H4 (cell line): ENCODE results near the gene PIAS1. TPM values are rescaled to one million over a fixed set of nuclear protein-coding genes. Genes with fewer than 3 reads are reported as not detected.
"Not testable (repeated sequence)": the region's sequence is repeated elsewhere in the genome, so short reads cannot be mapped to it uniquely, and the experiment has no call there.

Source experiments
- DNase-seq: peaks from one replicate; pipeline ENCODE4 v3.0.0-alpha.2; 2015; ENCODE audit warnings: low spot score
- total RNA-seq: library from RNA; depleted of rRNA; stranded (reverse); fragments of >200 nt; shearing (Covaris generic); gene quantifications from 2 replicates; pipeline ENCODE4 v1.2.3, GENCODE V29; 2014

The PIAS1 gene
- total RNA-seq, 1 experiment from 2014 or later = 15.8 TPM

DNA sequence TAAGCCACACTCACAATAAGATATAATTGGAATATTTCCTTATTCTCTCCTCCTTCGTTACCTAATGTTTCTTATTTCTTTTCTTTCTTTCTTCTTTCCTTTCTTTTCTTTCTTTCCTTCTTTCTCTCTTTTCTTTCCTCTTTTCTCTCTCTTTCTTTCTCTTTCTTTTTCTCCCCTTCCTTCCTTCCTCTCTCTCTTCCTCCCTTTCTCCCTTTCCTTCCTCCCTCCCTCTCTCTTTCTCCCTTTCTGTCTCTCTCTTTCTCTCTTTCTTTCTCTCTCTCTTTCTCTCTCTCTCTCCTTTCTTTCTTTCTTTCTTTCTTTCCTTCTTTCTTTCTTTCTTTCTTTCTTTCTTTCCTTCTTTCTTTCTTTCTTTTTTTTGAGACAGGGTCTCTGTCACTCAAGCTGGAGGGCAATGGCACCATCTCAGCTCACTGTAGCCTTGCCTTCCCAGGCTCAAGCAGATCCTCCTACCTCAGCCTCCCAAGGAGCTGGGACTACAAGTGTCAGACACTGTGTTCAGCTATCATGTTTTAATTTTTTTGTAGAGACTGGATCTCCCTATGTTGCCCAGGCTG, 19.3 kb upstream of the PIAS1 start:
- no peak for DNase-seq

DNA sequence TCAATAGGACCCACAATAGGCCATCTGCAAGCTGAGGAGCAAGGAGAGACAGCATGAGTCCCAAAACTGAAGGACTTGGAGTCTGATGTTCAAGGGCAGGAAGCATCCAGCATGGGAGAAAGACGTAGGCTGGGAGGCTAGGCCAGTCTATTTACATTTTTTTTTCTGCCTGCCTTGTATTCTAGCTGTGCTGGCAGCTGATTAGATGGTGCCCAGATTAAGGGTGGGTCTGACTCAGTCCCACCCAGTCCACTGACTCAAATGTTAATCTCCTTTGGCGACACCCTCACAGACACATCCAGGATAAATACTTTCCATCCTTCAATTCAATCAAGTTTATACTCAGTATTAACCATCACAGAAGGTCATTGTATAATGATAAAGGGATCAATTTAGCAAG, 15.9 kb upstream of the PIAS1 start:
- no peak for DNase-seq

GRCh38 chr15:68040144-68040543, 14.0 kb upstream of the PIAS1 start:
- no peak for DNase-seq

GRCh38 chr15:68042156-68042854, 11.8 kb upstream of the PIAS1 start:
- no peak for DNase-seq

GRCh38 chr15:68042855-68043222, 11.3 kb upstream of the PIAS1 start:
- no peak for DNase-seq

DNA sequence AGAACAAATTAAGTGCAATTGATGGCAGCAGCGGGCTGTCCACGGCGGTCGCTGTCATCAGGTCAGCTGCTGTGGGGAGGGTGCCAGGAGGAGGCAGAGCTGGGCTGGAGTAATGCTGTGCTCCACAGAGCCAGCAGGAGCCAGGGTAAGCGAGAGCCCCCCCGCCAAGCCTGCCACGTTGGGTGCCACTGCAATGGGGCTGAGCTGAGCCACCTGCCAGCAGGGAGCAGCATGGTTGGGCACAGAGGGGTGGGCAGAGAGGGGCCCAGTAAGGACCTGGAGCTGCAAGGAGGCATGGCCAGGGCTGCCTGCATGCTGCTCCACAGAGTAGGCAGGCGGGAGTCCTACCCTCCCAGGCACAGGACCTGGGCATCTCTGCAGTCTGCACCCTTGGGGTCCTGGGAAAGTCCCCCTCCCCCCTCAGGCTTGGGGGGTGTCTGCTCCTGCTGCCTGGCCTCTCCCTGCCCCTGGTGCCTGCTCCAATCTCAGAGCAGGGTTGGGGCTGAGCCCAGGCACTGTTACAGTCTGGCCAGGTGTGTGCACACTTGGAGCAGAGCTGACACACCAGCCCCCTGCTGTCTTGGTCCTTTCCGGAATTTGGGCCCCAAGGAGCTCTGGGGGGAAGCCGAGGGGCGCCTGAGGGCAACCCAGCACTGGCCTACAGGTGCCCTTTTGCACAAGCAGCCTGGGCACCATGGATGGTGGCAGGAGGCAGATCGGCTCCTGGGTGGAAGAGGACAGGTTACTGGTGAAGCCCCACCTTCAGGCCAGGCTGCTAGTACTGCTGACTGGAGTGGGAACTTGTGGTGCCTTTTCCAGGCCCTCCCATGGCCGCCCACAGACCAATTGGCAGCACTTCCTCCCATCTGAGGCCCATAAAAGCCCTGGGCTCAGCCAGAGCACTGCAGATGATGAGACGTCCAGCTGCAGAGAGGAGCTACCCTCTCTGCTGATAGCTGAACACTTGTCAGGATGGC, 8.5 kb upstream of the PIAS1 start:
- DNase-seq = no peak

GRCh38 chr15:68047826-68048225, 6.3 kb upstream of the PIAS1 start:
- no peak for DNase-seq

GRCh38 chr15:68051109-68051508, 3.0 kb upstream of the PIAS1 start:
- no peak for DNase-seq

- no peak for DNase-seq
Measured at GRCh38 chr15:68051907-68052306, 2.2 kb upstream of the PIAS1 start.

- DNase-seq = no peak
Measured at GRCh38 chr15:68052431-68052830, 1.7 kb upstream of the PIAS1 start.

- DNase-seq = no peak
Measured at GRCh38 chr15:68053001-68053400, 1.1 kb upstream of the PIAS1 start.

GRCh38 chr15:68054628-68055223, 611 bp downstream of the PIAS1 start:
- no peak for DNase-seq

GRCh38 chr15:68055224-68055705, 1.1 kb downstream of the PIAS1 start:
- DNase-seq = peak; percentile 39

DNA sequence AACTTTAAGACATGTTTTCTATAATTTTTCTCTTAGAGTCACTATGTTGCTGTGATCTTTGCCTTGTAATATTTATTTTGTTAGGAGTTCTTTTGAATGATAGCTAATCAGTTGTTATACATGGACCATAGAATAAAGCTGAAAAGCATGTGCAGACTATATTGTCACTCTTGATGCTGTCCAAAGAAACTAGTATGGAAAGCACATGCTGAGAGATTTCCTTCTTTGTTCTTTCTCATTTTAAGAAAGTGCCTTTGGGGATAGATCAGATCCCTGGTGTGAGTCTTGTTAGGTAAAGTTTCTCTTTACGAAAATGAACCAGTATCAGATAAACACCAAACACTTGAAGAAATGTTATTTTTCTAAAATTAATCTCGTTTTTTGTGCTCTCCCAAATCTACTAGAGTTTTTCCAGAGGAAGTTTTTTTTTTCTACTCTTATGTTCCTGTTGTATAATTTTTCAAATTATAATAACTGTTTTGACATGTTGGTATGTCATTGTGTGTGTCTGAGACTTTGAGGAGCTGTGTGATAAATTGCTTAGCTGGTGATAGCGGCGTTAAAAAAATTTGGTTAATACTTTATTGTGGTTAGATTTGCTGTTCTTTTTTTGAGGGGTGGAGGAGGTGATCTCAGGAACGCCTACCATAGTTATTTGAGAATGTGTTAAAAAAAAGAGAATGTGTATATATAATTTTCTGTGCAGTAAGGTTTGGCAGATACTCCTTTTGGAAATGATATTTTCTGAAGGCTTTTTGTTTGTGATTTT, 2.2 kb downstream of the PIAS1 start:
- no peak for DNase-seq

- no peak for DNase-seq
Measured at GRCh38 chr15:68057034-68057433, 2.9 kb downstream of the PIAS1 start.

GRCh38 chr15:68057758-68058157, 3.6 kb downstream of the PIAS1 start:
- DNase-seq = no peak

DNA sequence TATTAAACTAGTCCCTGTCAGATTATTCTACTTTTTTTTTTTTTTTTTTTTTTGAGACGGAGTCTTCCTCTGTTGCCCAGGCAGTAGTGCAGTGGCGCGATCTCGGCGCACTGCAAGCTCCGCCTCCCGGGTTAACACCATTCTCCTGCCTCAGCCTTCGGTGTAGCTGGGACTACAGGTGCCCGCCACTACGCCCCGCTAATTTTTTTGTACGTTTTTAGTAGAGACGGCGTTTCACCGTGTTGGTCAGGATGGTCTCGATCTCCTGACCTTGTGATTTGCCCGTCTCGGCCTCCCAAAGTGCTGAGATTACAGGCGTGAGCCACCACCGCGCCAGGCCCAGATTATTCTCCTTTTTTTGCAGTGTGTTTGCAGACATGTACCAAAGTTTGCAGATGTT, 4.9 kb downstream of the PIAS1 start:
- not testable (repeated sequence) for DNase-seq

DNA sequence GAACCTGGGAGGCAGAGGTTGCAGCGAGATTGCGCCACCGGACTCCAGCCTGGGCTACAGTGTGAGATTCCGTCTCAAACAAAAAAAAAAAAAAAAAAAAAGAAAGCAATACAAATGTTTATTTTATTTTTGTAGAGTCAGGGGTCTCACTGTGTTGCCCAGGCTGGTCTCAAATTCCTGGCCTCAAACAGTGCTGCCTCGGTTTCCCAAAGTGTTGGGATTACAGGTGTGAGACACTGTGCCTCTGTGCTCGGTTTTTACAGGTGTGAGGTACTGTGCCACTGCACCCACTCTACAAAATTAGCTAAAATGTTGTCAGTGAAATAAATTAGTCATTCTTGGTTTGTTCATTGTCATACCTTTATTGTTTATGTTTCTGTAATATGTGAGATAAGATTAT, 5.5 kb downstream of the PIAS1 start:
- no peak for DNase-seq

GRCh38 chr15:68061171-68061570, 7.1 kb downstream of the PIAS1 start:
- no peak for DNase-seq

DNA sequence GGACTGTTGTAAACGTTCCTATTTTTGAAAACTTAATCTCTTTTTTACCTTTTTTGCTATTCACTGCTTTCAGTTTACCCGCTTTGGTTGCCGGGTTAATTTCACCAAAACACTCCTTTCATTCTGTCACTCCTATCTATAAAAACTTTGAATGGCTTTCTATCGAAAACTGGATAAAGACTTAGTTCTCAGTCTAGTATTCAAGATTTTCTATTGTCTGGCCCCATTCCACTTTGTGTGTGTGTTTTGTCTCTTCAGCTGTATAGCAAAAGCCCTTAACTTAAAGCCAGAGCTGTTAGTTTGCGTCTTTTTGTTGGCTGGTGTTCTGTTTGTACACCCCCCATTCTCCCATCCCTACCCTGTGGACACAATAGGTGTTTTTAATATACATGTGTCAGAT, 7.5 kb downstream of the PIAS1 start:
- DNase-seq = no peak

DNA sequence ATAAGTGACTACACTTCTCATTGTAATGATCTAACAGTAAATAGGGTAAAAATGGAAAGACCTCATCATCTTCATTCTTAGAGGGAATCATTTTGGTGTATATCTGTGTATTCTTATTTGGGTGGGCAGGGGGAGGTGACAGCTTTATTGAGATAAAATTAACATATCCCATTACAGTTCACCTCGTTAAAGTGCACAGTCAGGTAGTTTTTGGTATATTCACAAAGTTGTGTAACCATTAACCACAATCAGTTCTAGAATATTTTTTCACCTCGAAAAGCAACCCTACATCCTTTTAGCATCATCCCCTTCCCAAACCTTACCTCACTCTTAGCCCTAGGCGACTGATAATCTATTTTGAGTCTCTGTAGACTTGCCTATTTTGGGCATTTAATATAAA, 8.1 kb downstream of the PIAS1 start:
- DNase-seq = no peak
